Activated T-helper 17 cell treated with anti-CD3 and anti-CD28 coated beads, Interleukin-2, amount 50 U/mL, for 72 hours (primary cell): ENCODE data around the gene TLCD5. TPM values are rescaled to one million over a fixed set of nuclear protein-coding genes. Genes with fewer than 3 reads are reported as not detected.
A peak's percentile ranks its signal among the peaks of the same experiment; 100 is the strongest.

ENCODE experiments used
- ATAC-seq: fragments of 150-1000 bp; cut with Tn5 transposase; replicated peaks from 2 replicates; pipeline ENCODE4 v1.10.0; 2021; ENCODE audit warnings: mild to moderate bottlenecking, moderate library complexity
- H3K27ac Mint-ChIP-seq: one replicate; pipeline ENCODE4 v1.8.0; 2022; ENCODE audit warnings: mixed read lengths
- H3K27me3 Mint-ChIP-seq: one replicate; pipeline ENCODE4 v1.8.0; 2022; ENCODE audit warnings: mixed read lengths
- H3K36me3 Mint-ChIP-seq: one replicate; pipeline ENCODE4 v1.8.0; 2022; ENCODE audit warnings: low read depth, mild to moderate bottlenecking, mixed read lengths
- H3K4me1 Mint-ChIP-seq: one replicate; pipeline ENCODE4 v1.8.0; 2022; ENCODE audit warnings: mixed read lengths
- H3K4me3 Mint-ChIP-seq: one replicate; pipeline ENCODE4 v1.8.0; 2022; ENCODE audit warnings: mild to moderate bottlenecking, mixed read lengths
- H3K9me3 Mint-ChIP-seq: one replicate; pipeline ENCODE4 v1.8.0; 2022; ENCODE audit warnings: mixed read lengths
- total RNA-seq, 2 donors: library from RNA; stranded (reverse); gene quantifications; one replicate each; pipeline ENCODE4 v1.2.3, GENCODE V29; 2022

The TLCD5 gene
- 1 to 10 TPM in 1 of 2 donors, under 1 TPM in 1; 0.13 to 1.2 TPM for total RNA-seq

GRCh38 chr11:120324932-120325810 is at the start of gene TLCD5:
TSS of gene TLCD5 (plus strand) at chr11:120325299. CDS start at chr11:120327442, 2,143 bp downstream.
- H3K4me3 Mint-ChIP-seq: peak within 1 kb of the TSS; percentile 73
- no peaks in the 10 kb centered on the region for H3K36me3 Mint-ChIP-seq
- H3K27ac Mint-ChIP-seq: peak within 1 kb of the TSS; percentile 47
- H3K9me3 Mint-ChIP-seq: no peaks in the 10 kb centered on the region
- H3K4me1 Mint-ChIP-seq: peaks cover 20% of the 10 kb centered on the region
- ATAC-seq: peak; percentile 89
- H3K27me3 Mint-ChIP-seq: peaks cover 11% of the 10 kb centered on the region

GRCh38 chr11:120279502-120279901 is 45.6 kb upstream of the TLCD5 start:
- Mint-ChIP-seq H3K4me1 (no peaks in the 10 kb centered on the region), H3K36me3 (no peaks in the 10 kb centered on the region), H3K9me3 (no peaks in the 10 kb centered on the region), H3K4me3 (no peak overlapping the region), H3K27me3 (peaks cover 7% of the 10 kb centered on the region), H3K27ac (no peak overlapping the region)
- ATAC-seq: no peak

- Mint-ChIP-seq H3K9me3 (no peaks in the 10 kb centered on the region), H3K4me3 (no peak overlapping the region), H3K27ac (no peak overlapping the region), H3K27me3 (no peaks in the 10 kb centered on the region), H3K36me3 (no peaks in the 10 kb centered on the region), H3K4me1 (no peaks in the 10 kb centered on the region)
- ATAC-seq: no peak
Observed at GRCh38 chr11:120280600-120281051, 44.5 kb upstream of the TLCD5 start.

- Mint-ChIP-seq H3K27ac (no peak overlapping the region), H3K4me1 (no peaks in the 10 kb centered on the region), H3K9me3 (no peaks in the 10 kb centered on the region), H3K4me3 (no peak overlapping the region), H3K36me3 (no peaks in the 10 kb centered on the region), H3K27me3 (no peaks in the 10 kb centered on the region)
- no peak for ATAC-seq
Observed at GRCh38 chr11:120281143-120281795, 43.8 kb upstream of the TLCD5 start.

- no peaks in the 10 kb centered on the region for H3K36me3 Mint-ChIP-seq
- no peaks in the 10 kb centered on the region for H3K9me3 Mint-ChIP-seq
- H3K4me3 Mint-ChIP-seq: no peak overlapping the region
- H3K27me3 Mint-ChIP-seq: peaks cover 5% of the 10 kb centered on the region
- no peak for ATAC-seq
- no peaks in the 10 kb centered on the region for H3K4me1 Mint-ChIP-seq
- H3K27ac Mint-ChIP-seq: no peak overlapping the region
Observed at GRCh38 chr11:120283124-120283523, 42.0 kb upstream of the TLCD5 start.

- Mint-ChIP-seq H3K4me3 (no peak overlapping the region), H3K4me1 (no peaks in the 10 kb centered on the region), H3K9me3 (no peaks in the 10 kb centered on the region), H3K27me3 (peaks cover 6% of the 10 kb centered on the region), H3K27ac (no peak overlapping the region), H3K36me3 (no peaks in the 10 kb centered on the region)
- ATAC-seq: no peak
Observed at GRCh38 chr11:120284272-120284671, 40.8 kb upstream of the TLCD5 start.

GRCh38 chr11:120285256-120285655 is 39.8 kb upstream of the TLCD5 start:
- Mint-ChIP-seq H3K27ac (no peak overlapping the region), H3K36me3 (no peaks in the 10 kb centered on the region)

GRCh38 chr11:120288021-120288420 is 37.1 kb upstream of the TLCD5 start:
- Mint-ChIP-seq H3K36me3 (no peaks in the 10 kb centered on the region), H3K27ac (no peak overlapping the region), H3K9me3 (no peaks in the 10 kb centered on the region), H3K4me1 (no peaks in the 10 kb centered on the region), H3K27me3 (peaks cover 23% of the 10 kb centered on the region), H3K4me3 (no peak overlapping the region)
- ATAC-seq: no peak

More at GRCh38 chr11:120285256-120285655, 39.8 kb upstream of the TLCD5 start:
- ATAC-seq: no peak
- Mint-ChIP-seq H3K27me3 (peaks cover 13% of the 10 kb centered on the region), H3K4me3 (no peak overlapping the region), H3K9me3 (no peaks in the 10 kb centered on the region), H3K4me1 (no peaks in the 10 kb centered on the region)

GRCh38 chr11:120289426-120289825 is 35.7 kb upstream of the TLCD5 start:
- H3K4me1 Mint-ChIP-seq: no peaks in the 10 kb centered on the region
- ATAC-seq: no peak
- H3K4me3 Mint-ChIP-seq: no peak overlapping the region
- H3K27me3 Mint-ChIP-seq: peaks cover 33% of the 10 kb centered on the region
- no peaks in the 10 kb centered on the region for H3K9me3 Mint-ChIP-seq
- H3K27ac Mint-ChIP-seq: no peak overlapping the region
- H3K36me3 Mint-ChIP-seq: no peaks in the 10 kb centered on the region

GRCh38 chr11:120290956-120291355 is 34.1 kb upstream of the TLCD5 start:
- Mint-ChIP-seq H3K27ac (no peak overlapping the region), H3K4me1 (no peaks in the 10 kb centered on the region), H3K4me3 (no peak overlapping the region), H3K27me3 (peaks cover 43% of the 10 kb centered on the region), H3K9me3 (no peaks in the 10 kb centered on the region), H3K36me3 (no peaks in the 10 kb centered on the region)
- ATAC-seq: no peak

GRCh38 chr11:120293038-120293800 is 31.9 kb upstream of the TLCD5 start:
- Mint-ChIP-seq H3K27ac (no peak overlapping the region), H3K36me3 (no peaks in the 10 kb centered on the region), H3K4me3 (no peak overlapping the region), H3K9me3 (no peaks in the 10 kb centered on the region), H3K27me3 (peaks cover 53% of the 10 kb centered on the region), H3K4me1 (no peaks in the 10 kb centered on the region)
- no peak for ATAC-seq

GRCh38 chr11:120294096-120294495 is 31.0 kb upstream of the TLCD5 start:
- ATAC-seq: no peak
- Mint-ChIP-seq H3K27ac (no peak overlapping the region), H3K27me3 (peaks cover 57% of the 10 kb centered on the region), H3K36me3 (no peaks in the 10 kb centered on the region), H3K4me3 (no peak overlapping the region), H3K9me3 (no peaks in the 10 kb centered on the region), H3K4me1 (no peaks in the 10 kb centered on the region)

GRCh38 chr11:120295099-120295498 is 30.0 kb upstream of the TLCD5 start:
- ATAC-seq: no peak
- Mint-ChIP-seq H3K4me3 (no peak overlapping the region), H3K4me1 (no peaks in the 10 kb centered on the region), H3K36me3 (no peaks in the 10 kb centered on the region), H3K9me3 (no peaks in the 10 kb centered on the region), H3K27ac (no peak overlapping the region), H3K27me3 (peaks cover 54% of the 10 kb centered on the region)

GRCh38 chr11:120296554-120296953 is 28.5 kb upstream of the TLCD5 start:
- Mint-ChIP-seq H3K27ac (no peak overlapping the region), H3K4me1 (no peaks in the 10 kb centered on the region), H3K36me3 (no peaks in the 10 kb centered on the region), H3K4me3 (no peak overlapping the region), H3K27me3 (peaks cover 50% of the 10 kb centered on the region), H3K9me3 (no peaks in the 10 kb centered on the region)
- no peak for ATAC-seq
